Measurements from ENCODE around the gene SHTN1. TPM values are rescaled to one million over a fixed set of nuclear protein-coding genes. Genes with fewer than 3 reads are reported as not detected.
A peak's percentile ranks its signal among the peaks of the same experiment; 100 is the strongest.

The SHTN1 gene
- total RNA-seq, 1 experiment from 2014 or later: 0.82 TPM

- H3K9me3 ChIP-seq: no peaks in the 10 kb centered on the region
- H3K27me3 ChIP-seq: no peaks in the 10 kb centered on the region
- no peak overlapping the region for H3K4me3 ChIP-seq
- DNase-seq: no peak
- no peaks in the 10 kb centered on the region for H3K36me3 ChIP-seq
Measured at GRCh38 chr10:116870949-116871348, 134.0 kb downstream of the SHTN1 start.

- DNase-seq: no peak
- H3K4me3 ChIP-seq: no peak overlapping the region
- no peaks in the 10 kb centered on the region for H3K27me3 ChIP-seq
- no peaks in the 10 kb centered on the region for H3K36me3 ChIP-seq
- H3K9me3 ChIP-seq: no peaks in the 10 kb centered on the region
Measured at GRCh38 chr10:116868722-116869121, 136.3 kb downstream of the SHTN1 start.

GRCh38 chr10:116868198-116868676, 136.8 kb downstream of the SHTN1 start:
- DNase-seq: no peak
- no peak overlapping the region for H3K4me3 ChIP-seq
- no peaks in the 10 kb centered on the region for H3K9me3 ChIP-seq
- H3K36me3 ChIP-seq: no peaks in the 10 kb centered on the region
- H3K27me3 ChIP-seq: no peaks in the 10 kb centered on the region

GRCh38 chr10:116866987-116867595, 137.9 kb downstream of the SHTN1 start:
- DNase-seq: no peak
- Histone ChIP-seq H3K4me3 (no peak overlapping the region), H3K27me3 (no peaks in the 10 kb centered on the region), H3K9me3 (no peaks in the 10 kb centered on the region), H3K36me3 (no peaks in the 10 kb centered on the region)

- Histone ChIP-seq H3K27me3 (no peaks in the 10 kb centered on the region), H3K9me3 (no peaks in the 10 kb centered on the region), H3K4me3 (no peak overlapping the region), H3K36me3 (no peaks in the 10 kb centered on the region)
- DNase-seq: no peak
Measured at GRCh38 chr10:116866066-116866465, 138.9 kb downstream of the SHTN1 start.

- no peak overlapping the region for H3K4me3 ChIP-seq
- no peaks in the 10 kb centered on the region for H3K9me3 ChIP-seq
- H3K27me3 ChIP-seq: no peaks in the 10 kb centered on the region
- no peak for DNase-seq
- no peaks in the 10 kb centered on the region for H3K36me3 ChIP-seq
Measured at GRCh38 chr10:116864436-116864835, 140.6 kb downstream of the SHTN1 start.

GRCh38 chr10:116861796-116862195, 143.2 kb downstream of the SHTN1 start:
- Histone ChIP-seq H3K4me3 (no peak overlapping the region), H3K9me3 (peaks cover 5% of the 10 kb centered on the region; the same call in 1 of the 2 replicates), H3K36me3 (no peaks in the 10 kb centered on the region), H3K27me3 (no peaks in the 10 kb centered on the region)
- DNase-seq: no peak

- DNase-seq: no peak
- H3K36me3 ChIP-seq: no peaks in the 10 kb centered on the region
- H3K4me3 ChIP-seq: no peak overlapping the region
- H3K9me3 ChIP-seq: peaks cover 5% of the 10 kb centered on the region; the same call in 1 of the 2 replicates
- no peaks in the 10 kb centered on the region for H3K27me3 ChIP-seq
Measured at GRCh38 chr10:116857156-116857555, 147.8 kb downstream of the SHTN1 start.

GRCh38 chr10:116853701-116854100, 151.3 kb downstream of the SHTN1 start:
- Histone ChIP-seq H3K27me3 (no peaks in the 10 kb centered on the region), H3K36me3 (no peaks in the 10 kb centered on the region), H3K9me3 (peaks cover 5% of the 10 kb centered on the region; the same call in 1 of the 2 replicates), H3K4me3 (no peak overlapping the region)
- no peak for DNase-seq

GRCh38 chr10:116853287-116853686, 151.7 kb downstream of the SHTN1 start:
- Histone ChIP-seq H3K27me3 (no peaks in the 10 kb centered on the region), H3K9me3 (peaks cover 2% of the 10 kb centered on the region; the same call in 1 of the 2 replicates), H3K36me3 (no peaks in the 10 kb centered on the region), H3K4me3 (no peak overlapping the region)
- no peak for DNase-seq

- Histone ChIP-seq H3K9me3 (no peaks in the 10 kb centered on the region), H3K27me3 (no peaks in the 10 kb centered on the region), H3K4me3 (no peak overlapping the region), H3K36me3 (no peaks in the 10 kb centered on the region)
- no peak for DNase-seq
Measured at GRCh38 chr10:116852246-116852645, 152.7 kb downstream of the SHTN1 start.

- Histone ChIP-seq H3K9me3 (no peaks in the 10 kb centered on the region), H3K36me3 (no peaks in the 10 kb centered on the region), H3K4me3 (peak overlapping the region; percentile 52), H3K27me3 (no peaks in the 10 kb centered on the region)
- no peak for DNase-seq
Measured at GRCh38 chr10:116850058-116850611, 154.9 kb downstream of the SHTN1 start.

GRCh38 chr10:116849248-116850057, 155.5 kb downstream of the SHTN1 start, which contains the start of gene ENO4:
Gene ENO4 (plus strand): TSS chr10:116849499. CDS start chr10:116849567, 68 bp downstream.
- H3K9me3 ChIP-seq: no peaks in the 10 kb centered on the region
- no peaks in the 10 kb centered on the region for H3K27me3 ChIP-seq
- peak; percentile 74 for DNase-seq
- no peaks in the 10 kb centered on the region for H3K36me3 ChIP-seq
- peak within 1 kb of the TSS; percentile 52 for H3K4me3 ChIP-seq

- Histone ChIP-seq H3K36me3 (no peaks in the 10 kb centered on the region), H3K27me3 (no peaks in the 10 kb centered on the region)
Measured at GRCh38 chr10:116848944-116849247, 156.1 kb downstream of the SHTN1 start.

GRCh38 chr10:116848032-116848943, 156.7 kb downstream of the SHTN1 start:
- DNase-seq: no peak
- Histone ChIP-seq H3K9me3 (no peaks in the 10 kb centered on the region), H3K27me3 (no peaks in the 10 kb centered on the region), H3K36me3 (no peaks in the 10 kb centered on the region), H3K4me3 (peak overlapping the region; percentile 52)

More at GRCh38 chr10:116848944-116849247, 156.1 kb downstream of the SHTN1 start:
- Histone ChIP-seq H3K4me3 (peak overlapping the region; percentile 52), H3K9me3 (no peaks in the 10 kb centered on the region)
- no peak for DNase-seq

- DNase-seq: no peak
- no peak overlapping the region for H3K4me3 ChIP-seq
- no peaks in the 10 kb centered on the region for H3K27me3 ChIP-seq
- no peaks in the 10 kb centered on the region for H3K36me3 ChIP-seq
- no peaks in the 10 kb centered on the region for H3K9me3 ChIP-seq
Measured at GRCh38 chr10:116845823-116846222, 159.2 kb downstream of the SHTN1 start.
